Spleen (tissue), 11 donors: ENCODE results near the gene LIMD2. TPM values are rescaled to one million over a fixed set of nuclear protein-coding genes. Genes with fewer than 3 reads are reported as not detected.

Experiments
- DNase-seq: peaks from one replicate; pipeline ENCODE4 v3.0.0-alpha.2; 2020
- H3K27ac ChIP-seq, 8 donors: fragments of 200-600 bp; sonication (generic) in 7 of 8; 1 replicate in 4 of 8; 2 replicates in 4 of 8; pipeline versions ENCODE4 v1.5.0 to v1.8.0; 2016 to 2021; ENCODE audit warnings: inconsistent platforms in 4 of 8, mild to moderate bottlenecking in 4 of 8, moderate library complexity in 1 of 8
- H3K27me3 ChIP-seq, 7 donors: fragments of 200-600 bp; sonication (generic) in 6 of 7; replicated peaks in 1 of 7; 1 replicate in 4 of 7; 2 replicates in 3 of 7; pipeline versions ENCODE4 v1.5.0 to v1.8.0; 2016 to 2021; ENCODE audit warnings: inconsistent platforms in 3 of 7, mild to moderate bottlenecking in 1 of 7
- H3K36me3 ChIP-seq, 6 donors: fragments of 200-600 bp; sonication (generic) in 5 of 6; 1 replicate in 4 of 6; 2 replicates in 2 of 6; pipeline versions ENCODE4 v1.5.0 to v1.8.0; 2016 to 2021; ENCODE audit warnings: inconsistent platforms in 2 of 6
- H3K4me1 ChIP-seq, 6 donors: fragments of 200-600 bp; sonication (generic) in 5 of 6; 1 replicate in 3 of 6; 2 replicates in 3 of 6; pipeline versions ENCODE4 v1.5.0 to v1.8.0; 2016 to 2021; ENCODE audit warnings: inconsistent platforms in 3 of 6
- H3K4me3 ChIP-seq, 8 donors: fragments of 200-600 bp; sonication (generic) in 7 of 8; 1 replicate in 4 of 8; 2 replicates in 4 of 8; pipeline versions ENCODE4 v1.5.0 to v1.8.0; 2016 to 2021; ENCODE audit warnings: inconsistent platforms in 4 of 8, mild to moderate bottlenecking in 4 of 8, moderate library complexity in 2 of 8
- H3K9me3 ChIP-seq, 8 donors: fragments of 200-600 bp; sonication (generic) in 7 of 8; 1 replicate in 4 of 8; 2 replicates in 4 of 8; pipeline versions ENCODE4 v1.5.0 to v1.8.0; 2016 to 2021; ENCODE audit warnings: inconsistent platforms in 4 of 8
- POLR2A ChIP-seq, 3 donors: fragments of 450-650 bp; IDR thresholded peaks; one replicate each; pipeline ENCODE4 v1.5.1; 2017; ENCODE audit warnings: antibody characterized with exemption in 3 of 3, mild to moderate bottlenecking in 1 of 3
- POLR2AphosphoS5 ChIP-seq, 3 donors: sonication (generic); formaldehyde crosslinking; IDR thresholded peaks; one replicate each; pipeline ENCODE4 v1.5.1; 2017; ENCODE audit warnings: antibody characterized with exemption in 3 of 3
- WGBS, 5 donors: extraction: QIAGEN DNeasy Blood & Tissue Kit in 3 of 5; methylation state at CpG; one replicate each; pipeline versions ENCODE4 v1.1.5 to v1.1.7; 2013 to 2018; 5-methylcytosine and 5-hydroxymethylcytosine counted together
- intact Hi-C: fragments of 100-400 bp; cut with DNase I; formaldehyde crosslinking; loops from one replicate; pipeline ENCODE4 v1.15.0; 2023; ENCODE audit warnings: low total_unique reads
- polyA plus RNA-seq, 3 donors: library from polyadenylated mRNA; stranded (reverse); fragments of 200-250 nt; gene quantifications; one replicate each; pipeline ENCODE4 v1.2.1, GENCODE V29; 2013
- total RNA-seq, 7 donors: library from RNA; depleted of rRNA in 3 of 7; stranded (reverse); fragments of >200 nt in 3 of 7; fragmentation: NEBNext Ultra II Directional in 4 of 7; extraction: Animal tissue kit (Norgen Biotek cat#: 25700) in 4 of 7; gene quantifications; one replicate each; pipeline versions ENCODE4 v1.1.0 to v1.2.1, GENCODE V29; 2016 to 2021
- TF ChIP-seq, protein P1 (sequence below), 11 experiments: fragments of 200-600 bp in 7 of 11; fragments of 450-650 bp in 4 of 11; sonication (generic) in 4 of 11; IDR thresholded peaks in 8 of 11; conservative IDR thresholded peaks in 3 of 11; 1 replicate in 7 of 11; 2 replicates in 4 of 11; pipeline versions ENCODE4 v1.4.0 to v1.8.0; 2016 to 2021; ENCODE audit warnings: antibody characterized with exemption in 11 of 11, inconsistent platforms in 4 of 11, mild to moderate bottlenecking in 1 of 11
- donor health status: healthy with polysubstance abuse.
- donor health status: DM: no; HTN: no; CAD: no; lungs with moderate emphysema.
- donor health status: DM: no; HTN: no; CAD: no.
- donor health status: Bipolar disorder and iron deficiency.
- donor health status: healthy.
- donor health status: DM: no; HTN: no; CAD: no.
- donor health status: DM: yes; HTN: yes; CAD: no.

The LIMD2 gene
- total and polyA plus RNA-seq, 10 donors = 211 to 554 (median 304) TPM

GRCh38 chr17:63675607-63676546 lies 24.0 kb downstream of the LIMD2 start:
- Histone ChIP-seq H3K9me3 (no peaks in the 10 kb centered on the region), H3K27ac (peak overlapping the region; percentile 62 to 90 (median 85)), H3K36me3 (peaks cover 0 to 89% (median 13%) of the 10 kb centered on the region in 6 donors), H3K4me3 (peak overlapping the region in 3 of 8 donors; percentile 3 to 55 (median 26)), H3K27me3 (no peaks in the 10 kb centered on the region), H3K4me1 (peaks cover 23 to 70% (median 41%) of the 10 kb centered on the region in 6 donors)
- intact Hi-C loops = no loop called here
- 45 to 52% (median 48%) methylated on average over 6 of the region's 6 CpGs for WGBS, 5 donors
- peak in 2 of 3 donors; percentile 59 to 89 for TF ChIP-seq POLR2AphosphoS5 (IDR thresholded peaks at IDR 0.05)
- no peak for TF ChIP-seq POLR2A (IDR thresholded peaks at IDR 0.05)
- DNase-seq = no peak

DNA sequence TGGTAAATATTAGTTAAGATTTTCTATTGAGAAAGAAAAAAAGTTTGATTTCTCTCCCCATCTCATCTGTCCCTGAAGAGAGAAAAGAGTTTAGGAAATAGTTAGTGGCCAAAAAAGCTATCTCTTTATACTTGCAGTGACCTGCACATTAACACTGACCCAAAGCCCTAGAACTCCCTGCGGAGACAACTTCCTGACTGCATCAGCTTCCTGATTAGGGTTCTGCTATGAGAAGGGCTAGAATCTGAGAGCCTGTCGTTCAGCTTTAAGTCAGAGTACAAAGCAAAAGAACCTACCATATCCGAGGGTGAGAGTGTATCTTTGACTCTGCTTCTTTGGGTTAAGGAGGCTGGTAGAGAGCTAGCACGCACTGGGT lies 24.7 kb downstream of the LIMD2 start:
- Histone ChIP-seq H3K27ac (peak overlapping the region; percentile 62 to 90 (median 85)), H3K4me3 (peak overlapping the region in 3 of 8 donors; percentile 3 to 55 (median 26)), H3K27me3 (no peaks in the 10 kb centered on the region), H3K9me3 (no peaks in the 10 kb centered on the region), H3K4me1 (peaks cover 23 to 63% (median 39%) of the 10 kb centered on the region in 6 donors), H3K36me3 (peaks cover 0 to 90% (median 14%) of the 10 kb centered on the region in 6 donors)
- intact Hi-C loops = no loop called here
- TF ChIP-seq POLR2A (IDR thresholded peaks at IDR 0.05) (no peak), POLR2AphosphoS5 (IDR thresholded peaks at IDR 0.05) (peak in 1 of 3 donors; percentile 64)
- DNase-seq = no peak
- 18 to 34% (median 20%) methylated on average over 4 of the region's 4 CpGs for WGBS, 5 donors

DNA sequence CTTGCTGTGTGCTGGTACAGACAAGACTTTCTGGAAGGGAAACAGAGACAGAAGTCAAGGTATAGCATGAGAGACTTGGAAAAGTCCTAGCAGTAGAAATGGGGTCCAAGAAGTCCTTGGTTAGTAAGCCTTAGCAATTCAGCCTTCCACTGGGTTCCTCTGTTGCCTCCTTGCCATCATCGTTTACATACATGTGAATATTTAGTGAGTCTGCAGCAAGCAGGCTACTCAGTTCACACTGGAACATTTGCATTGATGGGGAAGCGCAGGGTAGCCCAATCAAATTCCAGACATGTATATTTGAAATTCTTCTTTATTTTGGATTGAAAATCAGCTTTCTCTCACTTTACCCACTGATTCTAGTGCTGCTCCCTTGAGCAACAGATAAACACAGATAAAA lies 27.1 kb downstream of the LIMD2 start:
- peaks cover 0 to 90% (median 27%) of the 10 kb centered on the region in 6 donors for H3K36me3 ChIP-seq
- 91 to 98% (median 95%) methylated on average over 2 of the region's 2 CpGs for WGBS, 5 donors
- intact Hi-C loops = no loop called here

DNA sequence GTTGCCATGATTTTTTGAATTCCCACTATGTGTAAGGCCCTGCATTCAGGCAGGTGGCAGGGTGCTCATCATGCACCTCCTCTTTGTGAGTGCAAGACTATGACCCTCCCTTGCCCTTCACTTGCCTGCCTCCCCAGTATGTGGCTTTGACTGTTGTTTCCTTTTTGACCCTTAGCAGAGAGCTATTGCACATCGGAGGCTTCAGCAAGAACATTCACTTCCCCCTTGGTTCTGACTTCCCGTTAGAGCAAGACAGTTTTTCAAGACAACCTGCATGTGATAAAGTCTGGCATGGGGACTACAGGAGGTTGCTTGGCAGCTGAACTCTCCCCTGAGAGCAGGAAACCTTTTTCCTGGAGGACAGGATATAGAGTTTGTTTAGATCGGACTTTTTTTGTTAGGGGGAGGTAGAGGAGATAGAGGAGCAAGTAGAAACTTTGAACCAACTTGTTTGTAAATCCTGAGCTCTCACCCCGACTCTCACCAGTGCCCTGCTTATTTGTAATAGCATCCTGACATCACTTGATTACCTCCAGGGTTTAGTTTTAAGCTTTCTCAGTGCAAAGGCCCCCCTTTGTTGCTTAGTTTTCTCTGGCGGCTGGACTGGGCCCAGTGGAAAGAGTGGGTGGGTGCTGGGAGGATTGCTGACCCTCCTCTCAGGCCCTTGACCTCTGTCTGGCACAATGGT lies 34.3 kb downstream of the LIMD2 start:
- peak; percentile 78 for DNase-seq
- Histone ChIP-seq H3K27me3 (no peaks in the 10 kb centered on the region), H3K9me3 (no peaks in the 10 kb centered on the region), H3K4me1 (peaks cover 12 to 61% (median 31%) of the 10 kb centered on the region in 6 donors), H3K27ac (peak overlapping the region; percentile 24 to 92 (median 82)), H3K4me3 (peak overlapping the region in 1 of 8 donors; percentile 30), H3K36me3 (peaks cover 5 to 95% (median 40%) of the 10 kb centered on the region in 6 donors)
- WGBS, 5 donors = 14 to 25% (median 16%) methylated on average over 5 of the region's 5 CpGs
- intact Hi-C loops = no loop called here
- TF ChIP-seq POLR2AphosphoS5 (IDR thresholded peaks at IDR 0.05) = peak in 1 of 3 donors; percentile 83
- TF ChIP-seq, protein P1, sequence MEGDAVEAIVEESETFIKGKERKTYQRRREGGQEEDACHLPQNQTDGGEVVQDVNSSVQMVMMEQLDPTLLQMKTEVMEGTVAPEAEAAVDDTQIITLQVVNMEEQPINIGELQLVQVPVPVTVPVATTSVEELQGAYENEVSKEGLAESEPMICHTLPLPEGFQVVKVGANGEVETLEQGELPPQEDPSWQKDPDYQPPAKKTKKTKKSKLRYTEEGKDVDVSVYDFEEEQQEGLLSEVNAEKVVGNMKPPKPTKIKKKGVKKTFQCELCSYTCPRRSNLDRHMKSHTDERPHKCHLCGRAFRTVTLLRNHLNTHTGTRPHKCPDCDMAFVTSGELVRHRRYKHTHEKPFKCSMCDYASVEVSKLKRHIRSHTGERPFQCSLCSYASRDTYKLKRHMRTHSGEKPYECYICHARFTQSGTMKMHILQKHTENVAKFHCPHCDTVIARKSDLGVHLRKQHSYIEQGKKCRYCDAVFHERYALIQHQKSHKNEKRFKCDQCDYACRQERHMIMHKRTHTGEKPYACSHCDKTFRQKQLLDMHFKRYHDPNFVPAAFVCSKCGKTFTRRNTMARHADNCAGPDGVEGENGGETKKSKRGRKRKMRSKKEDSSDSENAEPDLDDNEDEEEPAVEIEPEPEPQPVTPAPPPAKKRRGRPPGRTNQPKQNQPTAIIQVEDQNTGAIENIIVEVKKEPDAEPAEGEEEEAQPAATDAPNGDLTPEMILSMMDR (IDR thresholded peaks at IDR 0.05 in 8 of 11, conservative IDR thresholded peaks at IDR 0.05 in 3 of 11) = peak in 3 of 11 experiments; percentile 11 to 16 (median 11)
- TF ChIP-seq POLR2A (IDR thresholded peaks at IDR 0.05) = no peak

More for the DNA sequence above, 27.1 kb downstream of the LIMD2 start:
- no peaks in the 10 kb centered on the region for H3K9me3 ChIP-seq
- no peak for TF ChIP-seq POLR2A (IDR thresholded peaks at IDR 0.05)
- H3K4me3 ChIP-seq = no peak overlapping the region
- DNase-seq = no peak
- peaks cover 23 to 54% (median 37%) of the 10 kb centered on the region in 6 donors for H3K4me1 ChIP-seq
- no peak overlapping the region for H3K27ac ChIP-seq
- no peaks in the 10 kb centered on the region for H3K27me3 ChIP-seq

DNA sequence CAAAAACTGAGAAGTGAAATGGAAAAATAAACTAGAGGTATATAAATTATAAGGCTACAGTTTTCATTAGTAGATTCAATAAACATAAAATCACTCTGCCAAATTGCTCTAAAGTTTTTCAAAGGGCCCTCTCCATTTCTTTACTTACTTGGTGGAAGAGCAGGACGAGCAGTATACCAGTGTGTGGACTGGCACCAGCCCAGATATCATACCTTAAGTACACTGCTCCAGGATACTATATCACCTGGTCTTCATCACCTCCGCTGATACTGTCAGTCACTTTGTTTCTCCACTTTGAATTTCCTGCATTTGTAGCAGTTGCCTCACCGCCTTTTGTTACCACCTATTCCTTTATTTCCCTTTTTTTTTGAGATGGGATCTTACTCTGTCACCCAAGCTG lies 40.1 kb downstream of the LIMD2 start:
- no peaks in the 10 kb centered on the region for H3K27me3 ChIP-seq
- no peaks in the 10 kb centered on the region for H3K9me3 ChIP-seq
- TF ChIP-seq POLR2AphosphoS5 (IDR thresholded peaks at IDR 0.05) (no peak), POLR2A (IDR thresholded peaks at IDR 0.05) (no peak)
- TF ChIP-seq, protein P1 (IDR thresholded peaks at IDR 0.05 in 8 of 11, conservative IDR thresholded peaks at IDR 0.05 in 3 of 11) = no peak
- no peak overlapping the region for H3K4me3 ChIP-seq
- 70 to 94% (median 83%) methylated on average over 3 of the region's 3 CpGs for WGBS, 5 donors
- peak overlapping the region in 2 of 8 donors; percentile 30 to 32 for H3K27ac ChIP-seq
- no peak for DNase-seq
- intact Hi-C loops = no loop called here
- H3K4me1 ChIP-seq = peaks cover under 1 to 49% (median 8%) of the 10 kb centered on the region in 6 donors
- H3K36me3 ChIP-seq = peaks cover 0 to 98% (median 48%) of the 10 kb centered on the region in 6 donors
